NK-92 treated with Interleukin-12 subunit alpha and Interleukin-12 subunit beta, amount 100 ng/mL, for 24 hours (cell line): Measurements from ENCODE around the gene MPPED1.

Experiments
- DNase-seq: peaks from one replicate; lab custom pipeline; 2025; lab: John Stamatoyannopoulos, UW

Gene MPPED1

DNA sequence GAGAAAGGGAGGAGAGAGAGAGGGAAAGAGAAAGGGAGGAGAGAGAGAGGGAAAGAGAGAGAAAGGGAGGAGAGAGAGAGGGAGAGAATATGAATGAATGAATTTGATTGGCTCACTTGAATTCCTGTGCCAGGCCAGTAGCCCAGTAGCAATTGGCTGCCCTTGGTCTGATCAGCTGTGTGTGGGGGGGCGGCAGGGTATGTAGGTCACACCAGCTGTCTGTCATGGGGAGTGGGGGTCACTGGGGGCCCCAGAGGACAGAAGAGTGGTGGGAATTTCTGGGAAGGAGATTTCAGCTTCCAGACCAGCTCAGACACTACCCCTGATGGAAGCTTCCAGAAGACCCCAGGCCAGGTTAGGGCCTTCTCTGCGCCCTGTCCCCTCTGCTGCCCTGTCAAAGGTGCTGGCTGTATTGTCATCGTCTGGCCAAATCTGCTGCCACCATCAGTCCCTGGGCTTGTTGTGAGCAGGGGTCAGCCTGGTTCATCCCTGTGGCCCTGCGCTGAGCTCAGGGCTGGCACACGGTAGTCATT is 21.1 kb downstream of the MPPED1 start:
- no peak for DNase-seq

DNA sequence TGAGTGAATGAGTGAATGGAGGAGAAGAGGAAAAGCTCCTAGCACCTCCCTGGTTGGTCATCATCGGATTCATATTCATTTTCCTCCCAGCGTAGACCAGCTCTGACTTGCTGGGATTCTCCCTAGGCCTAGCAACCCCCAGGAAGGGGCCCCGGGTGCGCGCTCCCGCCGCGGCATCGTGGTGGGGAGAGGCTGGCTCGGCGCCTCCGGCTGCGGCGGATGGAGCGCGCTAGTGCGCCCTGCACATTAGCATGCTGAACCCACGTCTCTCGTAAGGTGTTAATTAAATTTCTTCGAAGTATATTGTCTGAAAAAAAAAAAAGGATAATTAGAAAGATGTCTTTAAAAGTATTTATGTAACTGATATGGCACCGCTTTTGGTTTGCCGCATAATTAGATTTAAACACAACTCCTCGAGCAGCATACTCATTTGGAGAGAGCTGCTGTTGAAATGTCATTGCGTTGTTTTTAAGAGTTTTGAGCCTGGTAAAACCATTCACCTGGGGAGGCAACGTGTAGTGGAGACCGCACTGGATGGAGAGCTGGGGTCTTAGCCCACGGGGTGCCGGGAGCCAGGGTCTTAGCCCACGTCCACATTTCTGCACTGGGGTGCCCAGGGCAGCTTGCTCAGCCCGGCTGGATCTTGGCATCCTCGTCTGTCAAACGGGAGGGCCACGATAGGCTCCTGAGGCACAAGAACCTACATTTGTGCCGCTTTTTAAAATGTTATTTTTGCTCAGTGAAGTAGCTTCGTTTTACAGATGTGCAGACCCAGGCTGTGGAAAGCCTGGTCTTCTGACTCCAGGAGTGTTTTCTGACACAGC is 21.8 kb downstream of the MPPED1 start:
- no peak for DNase-seq

DNA sequence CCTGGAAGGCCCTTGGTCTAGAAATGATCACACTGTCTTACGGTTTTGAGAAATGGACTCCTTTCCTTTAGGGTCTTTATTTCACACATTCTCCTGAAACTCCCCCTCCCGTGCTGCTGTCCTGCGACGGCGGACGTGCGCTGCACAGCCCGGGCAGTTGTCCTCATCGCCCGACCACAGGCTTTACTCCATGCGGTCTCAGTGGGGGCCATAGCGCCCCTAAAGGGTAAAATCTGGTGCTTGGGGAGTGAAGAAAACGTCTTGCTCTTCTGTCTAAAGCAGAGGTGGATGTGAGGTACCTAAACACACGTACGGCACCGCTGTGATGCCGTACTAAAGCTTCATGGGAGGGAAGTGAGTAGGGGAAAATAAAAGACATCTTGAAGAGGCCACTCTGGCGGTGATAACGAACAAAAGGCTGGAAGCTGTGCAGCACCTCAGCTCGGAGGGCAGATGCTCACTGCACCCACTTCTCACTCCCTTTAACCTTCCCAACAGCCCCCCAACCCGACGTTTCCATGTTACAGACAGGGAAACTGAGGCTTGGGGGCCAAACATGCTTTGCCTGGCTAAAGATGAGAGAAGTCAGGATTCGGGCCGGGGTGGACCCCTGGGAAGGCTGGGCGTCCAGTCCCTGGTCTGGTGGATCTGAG is 22.6 kb downstream of the MPPED1 start:
- DNase-seq, result no peak

DNA sequence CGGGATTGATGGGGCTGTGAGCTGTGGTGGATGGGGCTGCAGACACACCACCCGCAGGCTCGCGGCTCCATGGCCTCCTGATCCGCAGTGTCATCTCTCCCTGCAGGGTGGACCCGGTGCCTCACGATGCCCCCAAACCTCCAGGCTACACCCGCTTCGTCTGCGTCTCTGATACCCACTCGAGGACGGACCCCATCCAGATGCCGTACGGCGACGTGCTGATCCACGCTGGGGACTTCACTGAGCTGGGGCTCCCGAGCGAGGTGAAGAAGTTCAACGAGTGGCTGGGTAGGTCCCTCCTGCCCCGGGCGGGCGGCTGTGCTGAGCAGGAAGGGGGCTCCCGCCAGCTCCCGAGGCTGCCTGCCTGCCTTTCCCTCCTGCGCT is 23.1 kb downstream of the MPPED1 start:
- no peak for DNase-seq

DNA sequence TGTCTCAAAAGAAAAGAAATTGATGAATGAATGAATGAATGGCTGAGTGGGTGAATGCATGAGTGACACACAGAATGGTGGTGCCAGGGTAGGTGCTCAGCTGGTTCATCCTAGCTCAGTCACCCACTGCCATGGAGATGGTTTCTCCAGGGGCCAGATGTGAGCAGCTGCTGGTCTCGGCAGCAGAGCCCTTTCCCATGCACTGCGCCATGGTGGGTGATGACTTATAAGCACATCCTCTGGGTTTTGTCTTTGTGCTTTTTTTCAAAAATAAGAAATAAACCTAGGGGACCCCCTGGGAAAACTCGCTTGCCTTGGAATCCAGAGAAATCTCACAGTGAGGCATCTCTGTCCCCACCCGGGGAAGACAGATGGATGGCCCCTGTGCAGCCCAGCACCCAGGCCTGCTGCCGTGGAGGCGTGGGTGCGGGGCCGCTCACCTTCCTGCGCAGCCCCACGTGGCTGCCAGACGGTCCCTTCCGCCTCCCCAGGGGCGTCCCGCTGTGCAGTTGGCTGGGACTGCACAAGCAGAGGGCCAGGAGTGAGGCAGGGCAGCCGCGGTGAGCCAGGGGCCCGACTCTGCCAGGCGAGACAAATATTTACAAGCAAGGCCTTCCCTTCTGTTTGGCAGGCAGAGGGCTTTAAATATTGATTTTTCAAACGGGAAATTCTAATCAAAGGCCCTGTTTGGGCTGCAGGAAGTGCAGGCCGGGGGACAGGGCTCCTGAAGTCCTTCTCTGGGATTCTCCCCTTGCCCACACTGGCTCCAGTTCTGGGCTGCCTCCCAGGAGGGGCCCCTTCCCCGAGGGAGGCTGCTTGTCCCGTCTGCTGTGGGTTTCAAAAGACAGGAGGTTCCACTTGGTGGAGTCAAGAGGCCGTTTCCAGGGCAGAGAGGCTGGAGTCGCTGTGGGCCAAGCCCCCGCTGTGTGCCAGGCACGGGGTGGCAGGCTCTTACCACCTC is 24.3 kb downstream of the MPPED1 start:
- no peak for DNase-seq

DNA sequence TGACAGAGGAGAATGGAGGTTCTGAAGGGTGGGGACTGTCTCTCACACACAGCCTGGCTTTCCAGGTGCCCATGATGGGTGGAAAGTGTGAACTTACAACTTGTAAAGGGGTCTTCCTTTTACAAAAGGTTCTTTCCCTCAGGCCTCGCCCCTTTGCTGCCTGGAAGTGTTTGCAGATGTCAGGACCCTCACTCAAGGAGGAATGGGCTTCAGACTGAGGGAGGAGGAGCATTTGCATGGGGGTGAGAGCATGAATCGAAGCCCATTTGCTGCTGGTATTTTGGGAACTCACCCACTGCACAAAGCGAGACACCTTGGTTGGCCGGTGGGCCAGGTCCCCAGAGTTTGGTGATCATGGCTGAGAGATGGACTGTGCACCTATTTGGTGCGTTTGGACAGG is 25.1 kb downstream of the MPPED1 start:
- no peak for DNase-seq

DNA sequence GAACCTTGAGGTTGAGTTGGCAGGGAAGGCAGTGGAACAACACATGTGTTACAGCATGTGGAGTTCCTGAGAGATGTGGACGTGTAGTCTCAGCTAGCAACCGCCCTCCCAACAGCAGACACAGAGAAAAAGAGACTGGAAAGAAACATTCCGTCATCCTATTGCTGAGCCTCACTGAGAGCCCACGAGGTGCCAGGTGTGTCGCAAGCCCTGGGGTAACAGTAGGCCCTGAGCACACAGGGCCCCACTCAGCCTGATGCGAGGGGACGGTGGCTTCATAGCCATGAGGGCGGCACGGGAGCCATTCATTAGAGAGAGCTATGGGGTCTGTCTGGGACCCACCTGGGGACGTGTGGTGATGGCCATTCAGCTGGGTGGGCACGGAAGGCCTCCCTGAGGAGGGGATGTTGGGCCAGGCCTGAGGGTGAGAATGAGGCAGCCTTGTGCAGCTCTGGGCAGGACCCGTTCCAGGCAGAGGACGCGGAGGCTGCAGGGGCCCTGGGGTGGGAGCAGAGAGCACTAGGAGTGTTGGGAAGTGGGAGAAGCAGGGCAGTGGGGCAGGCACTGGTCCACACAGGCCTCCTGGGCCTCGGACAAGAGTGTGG is 26.2 kb downstream of the MPPED1 start:
- no peak for DNase-seq

DNA sequence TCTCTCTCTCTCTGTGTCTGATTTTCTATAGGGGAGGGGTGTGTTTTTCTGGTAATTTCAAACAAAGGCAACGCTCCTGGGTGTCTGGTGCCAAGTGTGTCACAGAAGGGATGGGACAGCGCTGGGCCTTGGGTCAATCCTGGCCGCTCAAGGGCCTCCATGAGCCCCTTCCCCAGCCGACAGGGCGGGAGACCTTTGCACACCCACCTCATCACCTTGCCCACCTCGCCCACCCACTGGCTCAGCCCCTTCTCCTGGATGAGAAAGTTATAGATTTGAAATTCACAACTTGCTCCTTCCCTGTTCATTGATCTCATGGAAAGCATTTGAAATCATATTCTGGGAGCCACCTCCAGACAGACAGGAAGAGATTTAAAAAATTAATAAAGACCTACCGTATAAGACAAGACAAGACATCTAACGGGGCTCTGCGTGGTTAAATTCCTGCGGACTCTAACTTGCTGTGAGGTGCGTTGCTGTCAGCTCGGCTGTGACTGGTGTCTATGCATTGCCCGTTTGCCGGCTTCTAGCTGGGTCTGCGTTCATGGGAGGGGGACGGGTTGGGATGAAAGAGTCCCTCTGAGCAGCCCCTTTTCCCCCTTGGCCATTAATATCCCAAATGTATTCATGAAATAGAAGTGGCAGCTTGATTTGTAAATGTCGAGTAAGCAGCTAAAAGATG is 27.0 kb downstream of the MPPED1 start:
- DNase-seq, result no peak

DNA sequence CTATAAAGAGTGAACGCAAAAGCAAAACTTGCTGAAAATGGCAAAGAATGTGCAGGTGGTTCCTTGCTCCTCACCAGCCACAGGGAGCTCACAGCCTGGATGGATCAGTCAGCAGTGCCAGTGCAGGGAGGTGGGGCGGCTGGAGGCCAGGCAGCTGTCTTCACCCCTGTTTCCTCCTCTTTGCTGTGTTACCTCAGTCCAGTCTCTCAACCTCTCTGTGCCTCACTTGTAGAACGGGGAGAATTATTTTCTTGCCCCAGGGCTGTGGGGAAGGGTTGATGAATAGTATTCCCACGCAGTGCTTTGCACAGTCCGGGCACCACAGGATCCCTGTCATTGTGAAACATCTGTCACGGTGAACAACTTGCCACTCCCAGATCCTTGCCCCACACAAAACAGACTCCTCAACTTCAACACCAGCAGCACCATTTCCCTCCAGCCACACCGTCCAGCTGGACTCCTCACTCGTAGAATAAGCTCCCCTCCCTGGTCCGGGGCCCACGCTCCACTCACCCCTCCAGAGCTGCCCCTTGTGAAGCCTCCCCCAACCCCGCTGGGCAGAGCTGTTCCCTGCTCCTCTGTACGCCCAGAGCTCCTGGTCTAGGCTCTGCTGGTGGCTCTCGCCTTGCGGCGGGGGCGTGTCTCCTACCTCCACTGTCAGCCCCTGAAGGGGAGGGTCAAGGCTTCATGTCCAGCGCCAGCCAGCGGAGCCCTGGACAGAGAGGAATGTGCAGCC is 27.7 kb downstream of the MPPED1 start:
- no peak for DNase-seq

DNA sequence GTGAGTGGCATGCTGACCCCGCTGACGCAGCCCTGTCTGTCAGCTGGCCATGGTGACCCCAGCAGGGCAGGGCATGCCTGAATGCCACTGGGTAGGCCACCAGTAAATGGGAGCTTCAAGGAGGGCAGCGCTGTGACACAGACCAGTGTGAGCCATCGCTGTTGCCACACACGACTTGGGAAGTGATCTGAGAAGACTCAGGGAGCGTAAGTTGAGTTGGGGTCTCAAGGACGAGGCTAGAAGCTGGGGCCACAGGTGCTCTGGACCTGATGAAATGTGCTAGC is 28.2 kb downstream of the MPPED1 start:
- no peak for DNase-seq

DNA sequence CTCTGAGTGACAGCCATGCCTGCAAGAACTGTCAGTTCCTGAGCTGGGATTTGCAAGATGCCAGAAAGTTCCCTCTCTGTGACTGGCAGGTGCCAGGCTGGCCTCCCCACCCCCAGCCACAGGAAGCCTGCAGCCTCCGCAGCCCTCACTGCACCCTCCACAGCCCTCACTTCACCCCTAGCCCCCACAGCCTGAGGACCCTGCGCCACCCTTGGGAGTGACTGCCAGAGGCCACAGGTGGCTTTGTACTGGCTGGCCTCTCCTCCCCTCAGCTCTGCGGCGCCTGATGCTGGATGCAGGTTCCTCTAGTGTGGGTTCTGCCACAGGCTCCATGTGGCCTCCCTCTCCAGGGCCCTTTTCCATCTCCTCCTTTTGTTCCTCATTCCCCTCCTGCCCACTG is 28.7 kb downstream of the MPPED1 start:
- no peak for DNase-seq

DNA sequence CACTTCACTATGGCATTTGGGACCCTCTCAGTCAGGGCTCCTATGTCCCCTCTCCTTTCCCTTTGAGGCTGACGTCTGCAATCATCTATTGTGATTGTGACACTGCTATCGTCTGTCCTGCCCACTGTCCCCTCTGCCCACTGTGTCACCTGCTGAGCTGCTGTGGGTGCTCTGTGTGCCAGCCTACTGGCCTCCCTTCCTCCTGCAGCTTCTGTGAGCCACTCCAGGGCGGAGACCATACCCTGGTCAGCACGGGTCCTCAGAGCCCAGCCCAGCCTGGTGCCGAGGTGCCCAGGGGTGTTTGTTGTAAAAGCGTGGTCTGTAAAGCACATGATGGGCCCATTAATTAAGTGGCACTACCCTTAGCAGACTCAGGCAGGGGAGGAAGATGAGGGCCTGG is 29.4 kb downstream of the MPPED1 start:
- no peak for DNase-seq

DNA sequence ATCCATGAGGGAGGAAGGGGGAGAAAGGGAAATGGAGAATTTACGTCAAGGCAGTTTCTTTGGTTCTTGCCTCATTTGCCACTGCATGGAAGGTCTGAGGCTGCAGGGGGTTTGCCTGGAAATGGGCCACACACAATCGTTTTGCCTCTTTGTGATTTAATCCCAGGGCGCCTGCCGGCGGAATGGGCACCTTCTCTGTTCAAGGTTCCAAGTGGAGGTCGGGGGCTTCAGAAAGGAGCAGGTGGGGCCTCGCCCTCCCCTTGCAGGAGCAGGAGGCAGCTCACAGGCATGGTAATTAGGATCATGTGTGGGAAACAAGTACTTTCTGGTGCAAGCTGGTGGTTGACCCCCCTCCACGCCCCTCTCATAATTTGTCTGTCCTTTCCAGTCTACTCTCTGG is 29.9 kb downstream of the MPPED1 start:
- DNase-seq, result no peak

DNA sequence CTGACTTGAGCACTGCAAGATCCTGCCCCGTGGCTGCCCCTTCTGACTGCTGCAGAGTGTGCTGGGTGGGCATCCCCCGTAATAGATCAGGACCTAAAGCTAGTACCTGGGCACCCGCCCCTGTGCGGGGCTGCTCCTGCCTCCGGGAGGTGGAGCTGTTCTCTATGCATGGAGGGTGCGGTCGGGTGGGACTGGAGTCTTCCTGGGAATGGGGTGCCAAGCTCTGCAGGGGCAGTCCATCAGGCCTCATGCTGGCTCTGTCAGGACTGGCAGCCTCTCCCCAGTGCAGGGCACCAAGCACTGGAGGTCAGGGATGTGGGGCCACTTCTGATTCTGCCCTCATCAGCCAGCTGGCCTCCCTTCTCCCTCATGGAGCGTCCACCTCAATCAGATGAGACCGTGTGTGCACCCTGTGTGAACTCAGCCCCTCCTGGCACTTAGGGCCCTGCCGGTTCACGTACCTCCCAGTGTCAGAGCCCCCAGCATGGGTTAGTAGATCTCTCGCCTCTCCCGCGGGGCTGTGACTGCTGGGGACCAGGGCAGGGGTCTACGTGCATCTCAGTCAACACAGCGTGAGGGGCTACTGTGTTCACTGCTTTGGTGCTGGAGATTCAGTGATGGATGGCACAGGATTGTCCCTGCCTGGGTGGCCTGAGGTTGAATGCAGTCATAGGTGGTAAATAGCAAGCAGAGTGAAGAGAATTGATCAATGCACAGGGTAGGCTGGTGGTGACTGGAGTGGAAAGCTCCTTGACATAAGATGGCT is 30.8 kb downstream of the MPPED1 start:
- DNase-seq, result no peak

DNA sequence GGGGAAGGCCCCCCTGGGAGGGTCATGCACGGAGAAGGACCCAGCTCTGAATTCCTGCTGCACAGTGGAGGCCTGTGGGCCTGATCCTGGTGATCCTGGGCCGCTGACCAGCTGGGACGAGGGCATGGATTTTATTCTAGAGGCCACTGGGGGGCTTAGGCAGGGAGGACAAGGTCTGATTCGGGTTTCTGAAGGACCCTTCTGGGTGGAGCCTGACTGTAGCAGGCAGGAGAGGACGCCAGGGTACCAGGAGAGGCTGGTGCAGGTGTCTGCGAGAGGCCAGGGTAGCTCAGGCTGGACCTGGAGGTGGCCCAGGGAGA is 31.3 kb downstream of the MPPED1 start:
- DNase-seq, result no peak

DNA sequence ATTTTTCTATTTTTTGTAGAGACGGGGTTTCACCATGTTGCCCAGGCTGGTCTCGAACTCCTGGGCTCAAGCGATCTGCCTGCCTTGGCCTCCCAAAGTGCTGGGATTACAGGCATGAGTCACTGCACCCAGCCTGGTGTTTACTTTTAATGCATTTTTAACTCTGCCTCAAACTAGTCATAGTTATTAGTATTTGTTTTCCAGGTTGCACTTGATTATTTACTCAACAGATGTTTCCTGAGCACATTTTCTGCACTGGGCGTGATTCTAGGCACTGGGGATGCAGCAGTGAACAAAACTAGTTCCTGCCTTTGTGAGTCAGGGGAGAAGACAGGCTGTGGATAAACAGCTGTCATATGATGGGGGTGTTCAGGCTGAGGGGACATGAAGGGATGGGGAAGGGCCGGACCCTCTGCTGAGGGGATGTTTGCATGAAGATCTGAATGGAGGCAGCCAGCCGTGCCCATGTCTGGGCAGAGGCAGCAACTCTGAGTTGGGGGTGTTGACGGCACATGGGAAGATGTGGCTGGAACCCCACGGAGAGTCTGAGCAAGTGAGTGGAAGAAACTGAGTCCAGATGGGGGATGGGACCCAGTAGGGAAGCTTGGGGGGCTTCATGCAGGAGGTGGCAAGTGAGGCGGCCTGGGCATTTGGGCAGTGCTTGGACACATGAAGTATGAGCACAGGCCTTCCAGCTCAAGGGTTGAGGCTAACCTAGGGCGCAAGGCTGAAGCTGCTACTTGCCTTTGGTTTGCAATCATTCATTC is 34.4 kb downstream of the MPPED1 start:
- no peak for DNase-seq

DNA sequence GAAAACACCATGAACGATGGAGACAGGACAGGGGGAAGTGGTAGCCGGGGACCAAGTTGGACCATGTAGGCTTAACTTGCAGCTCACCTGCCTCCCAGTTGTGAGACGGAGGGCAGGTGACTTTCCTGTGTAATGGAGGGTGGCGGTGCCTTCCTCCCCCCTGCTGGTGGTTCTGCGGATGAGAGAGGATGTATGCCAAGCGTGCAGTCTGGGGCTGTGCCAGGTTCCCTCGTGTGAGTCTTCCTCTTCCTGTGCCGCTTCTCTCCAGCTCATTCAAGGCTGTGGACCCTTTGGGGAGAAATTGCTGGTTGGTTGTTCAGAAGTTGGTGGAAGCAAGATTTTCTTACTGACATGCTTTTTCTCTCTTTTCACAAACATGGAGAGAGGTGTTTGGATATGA is 35.1 kb downstream of the MPPED1 start:
- no peak for DNase-seq

DNA sequence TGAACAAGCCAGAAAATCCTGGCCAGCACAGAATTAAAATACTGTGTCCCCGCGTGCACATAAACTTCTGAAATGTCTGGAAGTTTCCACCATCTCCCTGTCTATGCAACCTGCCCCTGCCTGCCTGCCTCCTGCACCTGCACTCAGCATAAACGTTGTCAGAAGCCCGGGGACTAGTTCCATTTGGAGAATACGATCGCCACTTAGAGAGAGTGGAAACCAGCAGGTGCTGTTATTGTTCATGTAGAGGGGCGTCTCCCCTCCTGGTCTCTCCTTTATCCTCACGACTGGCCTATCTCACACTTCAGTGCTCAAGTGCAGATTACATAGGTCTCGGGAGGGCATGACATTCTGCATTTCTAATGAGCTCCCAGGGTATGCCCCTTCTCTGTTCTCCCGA is 35.6 kb downstream of the MPPED1 start:
- no peak for DNase-seq

DNA sequence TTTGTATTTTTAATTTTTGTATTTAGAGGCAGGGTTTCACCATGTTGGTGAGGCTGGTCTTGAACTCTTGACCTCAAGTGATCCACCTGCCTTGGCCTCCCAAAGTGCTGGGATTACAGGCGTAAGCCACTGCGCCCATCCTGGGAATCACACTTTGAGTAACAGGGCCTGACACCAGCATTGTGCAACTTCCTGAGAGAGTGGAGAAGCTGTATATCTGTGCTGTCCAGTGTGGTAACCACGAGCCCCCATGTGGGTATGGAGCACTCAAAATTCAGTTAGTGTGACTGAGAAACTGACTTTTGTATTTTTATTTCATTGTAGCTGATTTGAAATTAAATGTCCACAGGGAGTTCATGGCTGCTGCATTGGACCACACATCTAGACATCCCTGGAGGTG is 36.2 kb downstream of the MPPED1 start:
- no peak for DNase-seq
